PC-9 (cell line): ENCODE results near the gene MYL4. TPM values are rescaled to one million over a fixed set of nuclear protein-coding genes. Genes with fewer than 3 reads are reported as not detected.

Experiments
- BruUV-seq: library from RNA; stranded (reverse); fragments of 400-500 nt; replicated peaks from 2 replicates; lab custom pipeline; 2021; lab: Mats Ljungman, UMichigan
- CTCF ChIA-PET: fragments of 300-600 bp; sonication (Branson Sonifier 250); formaldehyde crosslinking; loops from one replicate; lab custom pipeline; 2022; ENCODE audit warnings: antibody characterized with exemption; lab: Charles Lee
- POLR2A ChIA-PET: fragments of 300-600 bp; sonication (Branson Sonifier 250); formaldehyde crosslinking; loops from one replicate; lab custom pipeline; 2022; ENCODE audit warnings: antibody characterized with exemption; ENCODE audit not compliant: unreplicated experiment; lab: Charles Lee
- DNase-seq, 2 experiments: peaks; one replicate each; pipeline versions ENCODE4 v3.0.0 to v3.0.0-alpha.2; 2015 to 2022; ENCODE audit warnings: mixed read lengths in 1 of 2
- H2AFZ ChIP-seq: fragments of 200-600 bp; sonication (generic); 2 replicates; pipeline ENCODE4 v1.8.1; 2017; ENCODE audit warnings: antibody characterized with exemption
- H3F3A ChIP-seq: fragments of 200-600 bp; sonication (generic); 2 replicates; pipeline ENCODE4 v1.8.1; 2017; ENCODE audit warnings: antibody characterized with exemption, mild to moderate bottlenecking, low read depth; ENCODE audit not compliant: insufficient read depth
- H3K27ac ChIP-seq: fragments of 200-600 bp; sonication (generic); 2 replicates; pipeline ENCODE4 v1.6.1; 2016; ENCODE audit warnings: mixed run types
- H3K27me3 ChIP-seq: fragments of 200-600 bp; sonication (generic); 2 replicates; pipeline ENCODE4 v1.6.1; 2016; ENCODE audit warnings: low read depth, mixed run types; ENCODE audit not compliant: insufficient read depth
- H3K36me3 ChIP-seq: fragments of 200-600 bp; sonication (generic); 2 replicates; pipeline ENCODE4 v1.6.1; 2016; ENCODE audit warnings: low read depth, mixed run types
- H3K4me1 ChIP-seq: fragments of 200-600 bp; sonication (generic); replicated peaks from 2 replicates; pipeline ENCODE4 v1.6.1; 2016; ENCODE audit warnings: mixed run types; ENCODE audit not compliant: insufficient read depth
- H3K4me2 ChIP-seq: fragments of 200-600 bp; sonication (generic); 2 replicates; pipeline ENCODE4 v1.6.1; 2017; ENCODE audit warnings: mixed run types
- H3K4me3 ChIP-seq: fragments of 200-600 bp; sonication (generic); 2 replicates; pipeline ENCODE4 v1.6.1; 2016; ENCODE audit warnings: mixed run types
- H3K79me2 ChIP-seq: fragments of 200-600 bp; sonication (generic); 2 replicates; pipeline ENCODE4 v1.6.1; 2017; ENCODE audit warnings: low read depth, mixed run types
- H3K9me2 ChIP-seq: fragments of 200-600 bp; sonication (generic); 2 replicates; pipeline ENCODE4 v1.8.1; 2017; ENCODE audit warnings: mild to moderate bottlenecking; ENCODE audit not compliant: insufficient read depth
- H3K9me3 ChIP-seq: fragments of 200-600 bp; sonication (generic); 2 replicates; pipeline ENCODE4 v1.8.1; 2016; ENCODE audit warnings: low read depth; ENCODE audit not compliant: insufficient read depth
- H4K20me1 ChIP-seq: fragments of 200-600 bp; sonication (generic); 2 replicates; pipeline ENCODE4 v1.8.1; 2017; ENCODE audit not compliant: insufficient read depth
- EZH2 ChIP-seq: fragments of 200-600 bp; sonication (generic); IDR thresholded peaks from 2 replicates; pipeline ENCODE4 v1.8.0; 2017; ENCODE audit warnings: antibody characterized with exemption, low read depth
- intact Hi-C: fragments of 100-400 bp; cut with micrococcal nuclease; formaldehyde crosslinking; loops from one replicate; pipeline ENCODE4 v1.10.0; 2022; ENCODE audit not compliant: unreplicated experiment
- total RNA-seq: library from RNA; stranded (reverse); gene quantifications from 2 replicates; pipeline ENCODE4 v1.2.3, GENCODE V29; 2021
- TF ChIP-seq, protein P1 (sequence below): fragments of 200-600 bp; sonication (generic); conservative IDR thresholded peaks from 2 replicates; pipeline ENCODE4 v1.6.1; 2017; ENCODE audit warnings: mixed run types, antibody characterized with exemption, mild to moderate bottlenecking, moderate library complexity

MYL4 gene
- total RNA-seq, 1 experiment from 2014 or later, result not detected

DNA sequence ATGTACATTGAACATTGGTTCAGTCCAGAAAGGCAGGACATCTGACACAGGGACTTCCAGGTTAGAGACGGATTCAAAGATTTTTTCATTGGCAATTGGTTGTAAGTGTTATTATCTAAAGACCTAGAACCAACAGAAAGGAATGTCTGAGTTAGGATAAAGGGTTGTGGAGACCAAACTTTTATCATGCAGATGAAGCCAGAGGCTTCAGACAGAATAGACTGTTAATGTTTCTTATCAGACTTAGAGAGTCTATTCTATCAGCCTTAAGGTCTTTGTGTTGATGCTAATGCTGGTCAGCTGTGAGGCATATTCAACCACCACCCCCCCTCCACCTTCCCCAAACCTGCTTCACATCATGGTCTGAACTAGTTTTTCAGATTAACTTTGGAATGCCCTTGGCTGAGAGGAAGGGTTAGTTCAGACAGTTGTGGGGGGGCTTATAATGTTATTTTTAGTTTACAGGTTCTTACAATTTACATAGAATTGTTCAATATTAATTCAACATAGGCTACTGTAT lies 42.3 kb downstream of the MYL4 start:
- H3K4me1 ChIP-seq, result peaks cover 26% of the 10 kb centered on the region
- H3K27me3 ChIP-seq, result no peaks in the 10 kb centered on the region
- ChIA-PET CTCF (no interaction called here), POLR2A (interaction anchor here (0.6 kb wide), 1 partner anchor 362 kb away, joined by 3 read pairs; no protein-coding TSS in a partner anchor)
- BruUV-seq, result no TSS peak
- intact Hi-C loops, result no loop called here
- H4K20me1 ChIP-seq, result no peaks in the 10 kb centered on the region
- H3K4me2 ChIP-seq, result no peak overlapping the region
- no peak for TF ChIP-seq EZH2
- TF ChIP-seq, protein P1, sequence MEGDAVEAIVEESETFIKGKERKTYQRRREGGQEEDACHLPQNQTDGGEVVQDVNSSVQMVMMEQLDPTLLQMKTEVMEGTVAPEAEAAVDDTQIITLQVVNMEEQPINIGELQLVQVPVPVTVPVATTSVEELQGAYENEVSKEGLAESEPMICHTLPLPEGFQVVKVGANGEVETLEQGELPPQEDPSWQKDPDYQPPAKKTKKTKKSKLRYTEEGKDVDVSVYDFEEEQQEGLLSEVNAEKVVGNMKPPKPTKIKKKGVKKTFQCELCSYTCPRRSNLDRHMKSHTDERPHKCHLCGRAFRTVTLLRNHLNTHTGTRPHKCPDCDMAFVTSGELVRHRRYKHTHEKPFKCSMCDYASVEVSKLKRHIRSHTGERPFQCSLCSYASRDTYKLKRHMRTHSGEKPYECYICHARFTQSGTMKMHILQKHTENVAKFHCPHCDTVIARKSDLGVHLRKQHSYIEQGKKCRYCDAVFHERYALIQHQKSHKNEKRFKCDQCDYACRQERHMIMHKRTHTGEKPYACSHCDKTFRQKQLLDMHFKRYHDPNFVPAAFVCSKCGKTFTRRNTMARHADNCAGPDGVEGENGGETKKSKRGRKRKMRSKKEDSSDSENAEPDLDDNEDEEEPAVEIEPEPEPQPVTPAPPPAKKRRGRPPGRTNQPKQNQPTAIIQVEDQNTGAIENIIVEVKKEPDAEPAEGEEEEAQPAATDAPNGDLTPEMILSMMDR, result no peak
- no peak overlapping the region for H3K27ac ChIP-seq
- no peaks in the 10 kb centered on the region for H3K36me3 ChIP-seq
- H3F3A ChIP-seq, result peaks cover 16% of the 10 kb centered on the region; the same call in 1 of the 2 replicates
- H3K4me3 ChIP-seq, result no peak overlapping the region
- no peak overlapping the region for H2AFZ ChIP-seq
- DNase-seq, result no peak
- H3K9me2 ChIP-seq, result no peaks in the 10 kb centered on the region
- H3K79me2 ChIP-seq, result no peaks in the 10 kb centered on the region
- H3K9me3 ChIP-seq, result no peaks in the 10 kb centered on the region

DNA sequence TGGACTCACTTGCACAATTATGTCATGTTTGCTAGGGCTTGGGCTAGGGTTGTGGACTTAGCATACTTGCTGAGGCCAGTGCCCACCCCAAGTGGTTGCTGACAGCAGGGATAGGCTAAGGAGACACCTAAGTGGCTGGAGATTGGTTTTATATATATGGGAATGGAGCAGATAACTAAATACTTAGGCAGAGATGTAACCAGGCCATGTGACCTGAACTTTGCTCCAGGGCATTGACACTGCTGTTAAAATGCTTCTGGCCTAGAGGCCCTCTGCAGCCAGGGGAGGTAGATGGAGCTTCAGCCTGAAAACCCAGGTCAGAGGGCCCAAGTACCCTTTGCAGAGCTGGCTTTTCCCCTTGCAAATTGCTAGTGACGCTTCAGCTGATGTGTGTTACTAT lies 43.1 kb downstream of the MYL4 start:
- DNase-seq, result peak in 1 of 2 experiments; percentile 57
- H3K36me3 ChIP-seq, result no peaks in the 10 kb centered on the region
- H3K4me1 ChIP-seq, result peaks cover 31% of the 10 kb centered on the region
- H4K20me1 ChIP-seq, result no peaks in the 10 kb centered on the region
- BruUV-seq, result no TSS peak
- H2AFZ ChIP-seq, result no peak overlapping the region
- no peak overlapping the region; the same call in 1 of the 2 replicates for H3K4me2 ChIP-seq
- H3K9me3 ChIP-seq, result no peaks in the 10 kb centered on the region
- CTCF ChIA-PET, result no interaction called here
- no peaks in the 10 kb centered on the region for H3K79me2 ChIP-seq
- no peak overlapping the region for H3K27ac ChIP-seq
- no peaks in the 10 kb centered on the region for H3K9me2 ChIP-seq
- TF ChIP-seq, protein P1, result no peak
- TF ChIP-seq EZH2, result no peak
- POLR2A ChIA-PET, result no interaction called here
- H3K27me3 ChIP-seq, result no peaks in the 10 kb centered on the region
- H3K4me3 ChIP-seq, result no peak overlapping the region
- intact Hi-C loops, result no loop called here
- H3F3A ChIP-seq, result peaks cover 21% of the 10 kb centered on the region; the same call in 1 of the 2 replicates

DNA sequence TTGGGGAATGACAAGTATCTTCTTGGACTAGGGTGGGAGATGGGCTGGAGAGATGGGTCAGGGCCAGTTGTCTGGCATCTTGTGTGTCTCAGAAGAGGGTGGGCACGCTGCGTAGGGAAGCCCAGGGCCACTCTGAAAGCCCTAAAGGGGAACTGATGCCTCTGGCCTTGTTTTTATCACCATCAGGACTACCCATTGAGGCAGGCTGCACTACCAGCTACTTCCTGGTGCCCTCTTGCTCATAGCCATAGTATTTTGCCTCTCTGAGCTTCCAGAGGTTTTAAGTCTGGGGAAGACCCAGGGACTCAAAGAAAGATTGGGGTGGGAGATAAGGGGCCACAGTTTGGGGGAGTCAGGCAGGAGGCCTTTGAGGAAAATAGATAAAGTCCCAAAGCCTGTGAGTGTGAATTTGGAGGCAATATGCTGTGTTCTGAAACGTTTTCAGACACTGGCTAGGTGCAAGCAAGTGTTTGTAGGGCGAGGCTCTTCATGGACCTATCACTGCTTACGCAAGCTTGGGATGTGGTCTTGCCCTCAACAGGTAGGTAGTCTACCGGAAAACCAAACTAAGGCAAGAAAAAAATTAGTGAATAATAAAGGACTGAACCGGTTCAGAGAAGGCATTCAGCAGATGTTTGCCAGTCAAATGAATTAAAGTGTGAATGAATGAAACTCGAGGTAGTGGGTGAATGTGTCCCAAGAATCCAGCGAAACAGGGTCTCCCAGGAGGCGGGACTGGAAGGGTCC lies 43.8 kb downstream of the MYL4 start:
- H3F3A ChIP-seq, result peaks cover 28% of the 10 kb centered on the region; the same call in 1 of the 2 replicates
- peak overlapping the region; percentile 93 for H3K4me2 ChIP-seq
- no TSS peak for BruUV-seq
- POLR2A ChIA-PET, result interaction anchor here (0.7 kb wide), 1 partner anchor 13 kb away, joined by 3 read pairs; no protein-coding TSS in a partner anchor
- no peaks in the 10 kb centered on the region for H3K27me3 ChIP-seq
- peaks cover 38% of the 10 kb centered on the region for H3K4me1 ChIP-seq
- no peaks in the 10 kb centered on the region for H3K9me3 ChIP-seq
- no peak for TF ChIP-seq EZH2
- TF ChIP-seq, protein P1, result no peak
- peak overlapping the region; percentile 93; the same call in 1 of the 2 replicates for H3K4me3 ChIP-seq
- no peaks in the 10 kb centered on the region for H3K9me2 ChIP-seq
- H2AFZ ChIP-seq, result peak overlapping the region; percentile 81; the same call in 1 of the 2 replicates
- no peaks in the 10 kb centered on the region for H3K79me2 ChIP-seq
- CTCF ChIA-PET, result no interaction called here
- intact Hi-C loops, result no loop called here
- H3K36me3 ChIP-seq, result no peaks in the 10 kb centered on the region
- H3K27ac ChIP-seq, result no peak overlapping the region
- no peaks in the 10 kb centered on the region for H4K20me1 ChIP-seq
- no peak for DNase-seq
